ENCODE measurements around the gene RPS16.

- TF ChIP-seq, protein P1, sequence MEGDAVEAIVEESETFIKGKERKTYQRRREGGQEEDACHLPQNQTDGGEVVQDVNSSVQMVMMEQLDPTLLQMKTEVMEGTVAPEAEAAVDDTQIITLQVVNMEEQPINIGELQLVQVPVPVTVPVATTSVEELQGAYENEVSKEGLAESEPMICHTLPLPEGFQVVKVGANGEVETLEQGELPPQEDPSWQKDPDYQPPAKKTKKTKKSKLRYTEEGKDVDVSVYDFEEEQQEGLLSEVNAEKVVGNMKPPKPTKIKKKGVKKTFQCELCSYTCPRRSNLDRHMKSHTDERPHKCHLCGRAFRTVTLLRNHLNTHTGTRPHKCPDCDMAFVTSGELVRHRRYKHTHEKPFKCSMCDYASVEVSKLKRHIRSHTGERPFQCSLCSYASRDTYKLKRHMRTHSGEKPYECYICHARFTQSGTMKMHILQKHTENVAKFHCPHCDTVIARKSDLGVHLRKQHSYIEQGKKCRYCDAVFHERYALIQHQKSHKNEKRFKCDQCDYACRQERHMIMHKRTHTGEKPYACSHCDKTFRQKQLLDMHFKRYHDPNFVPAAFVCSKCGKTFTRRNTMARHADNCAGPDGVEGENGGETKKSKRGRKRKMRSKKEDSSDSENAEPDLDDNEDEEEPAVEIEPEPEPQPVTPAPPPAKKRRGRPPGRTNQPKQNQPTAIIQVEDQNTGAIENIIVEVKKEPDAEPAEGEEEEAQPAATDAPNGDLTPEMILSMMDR (IDR thresholded peaks at IDR 0.05 in 4 of 5, conservative IDR thresholded peaks at IDR 0.05 in 1 of 5) = no peak
- no peak for TF ChIP-seq POLR2A (IDR thresholded peaks at IDR 0.05)
Measured at GRCh38 chr19:39483141-39483540, 47.4 kb upstream of the RPS16 start.

All from gastrocnemius medialis (tissue), 4 donors.